Heart left ventricle (tissue), 16 donors: ENCODE measurements around the gene DHRS3. TPM values are rescaled to one million over a fixed set of nuclear protein-coding genes. Genes with fewer than 3 reads are reported as not detected.
A peak's percentile ranks its signal among the peaks of the same experiment; 100 is the strongest.

ENCODE experiments used
- ATAC-seq, 4 donors: fragments of 200-7000 bp; cut with Tn5 transposase; one replicate each; pipeline ENCODE4 v1.9.1; 2020 to 2022; ENCODE audit warnings: moderate library complexity in 4 of 4, mild to moderate bottlenecking in 3 of 4, moderate number of reproducible peaks in 1 of 4
- DNase-seq, 5 donors: peaks; one replicate each; pipeline ENCODE4 v3.0.0-alpha.2; 2020
- H3K27ac ChIP-seq, 12 donors: fragments of 200-600 bp; sonication (generic) in 4 of 12; one replicate each; pipeline versions ENCODE4 v1.5.0 to v1.8.0; 2016 to 2022; ENCODE audit warnings: mild to moderate bottlenecking in 2 of 12
- H3K27me3 ChIP-seq, 9 donors: fragments of 200-600 bp; sonication (generic) in 2 of 9; one replicate each; pipeline versions ENCODE4 v1.5.1 to v1.8.0; 2016 to 2022; ENCODE audit warnings: mild to moderate bottlenecking in 3 of 9
- H3K36me3 ChIP-seq, 9 donors: fragments of 200-600 bp; sonication (generic) in 2 of 9; one replicate each; pipeline versions ENCODE4 v1.5.0 to v1.8.0; 2018 to 2022; ENCODE audit warnings: mild to moderate bottlenecking in 2 of 9
- H3K4me1 ChIP-seq, 12 donors: fragments of 200-600 bp; sonication (generic) in 4 of 12; one replicate each; pipeline versions ENCODE4 v1.5.0 to v1.8.0; 2016 to 2022; ENCODE audit warnings: mild to moderate bottlenecking in 3 of 12
- H3K4me3 ChIP-seq, 12 donors: fragments of 200-600 bp; sonication (generic) in 4 of 12; one replicate each; pipeline versions ENCODE4 v1.5.0 to v1.8.0; 2017 to 2022; ENCODE audit warnings: mild to moderate bottlenecking in 9 of 12, moderate library complexity in 4 of 12
- H3K9me3 ChIP-seq, 12 donors: fragments of 200-600 bp; sonication (generic) in 4 of 12; one replicate each; pipeline versions ENCODE4 v1.5.0 to v1.8.0; 2016 to 2022; ENCODE audit warnings: mild to moderate bottlenecking in 1 of 12
- POLR2A ChIP-seq, 2 donors: fragments of 450-650 bp; IDR thresholded peaks; one replicate each; pipeline ENCODE4 v1.6.1; 2017; ENCODE audit warnings: antibody characterized with exemption in 2 of 2, mild to moderate bottlenecking in 2 of 2, moderate library complexity in 2 of 2
- WGBS, 4 donors: extraction: QIAGEN DNeasy Blood & Tissue Kit in 2 of 4; methylation state at CpG; one replicate each; pipeline versions ENCODE4 v1.1.5 to v1.1.7; 2013 to 2018; 5-methylcytosine and 5-hydroxymethylcytosine counted together
- intact Hi-C, 10 donors: fragments of 100-400 bp; cut with DNase I; formaldehyde crosslinking; loops; one replicate each; pipeline versions ENCODE4 v1.11.1 to v1.14.2; 2022
- polyA plus RNA-seq, 2 donors: library from polyadenylated mRNA; stranded (reverse); fragments of 200-250 nt; gene quantifications; one replicate each; pipeline ENCODE4 v1.2.3, GENCODE V29; 2013
- total RNA-seq, 9 donors: library from RNA; depleted of rRNA in 2 of 9; stranded (reverse); fragments of >200 nt in 2 of 9; fragmentation: NEBNext Ultra II Directional in 3 of 9; extraction: Animal tissue kit (Norgen Biotek cat#: 25700) in 3 of 9; gene quantifications; one replicate each; pipeline versions ENCODE4 v1.1.0 to v1.2.4, GENCODE V29; 2016 to 2023
- TF ChIP-seq, protein P1 (sequence below), 12 donors: fragments of 200-600 bp; sonication (generic) in 4 of 12; IDR thresholded peaks; one replicate each; pipeline versions ENCODE4 v1.5.0 to v1.8.0; 2018 to 2022; ENCODE audit warnings: antibody characterized with exemption in 12 of 12, mild to moderate bottlenecking in 5 of 12
- donor health status: ischemic (EF 13 %, LVEDD 7.1; RV severe dilation, severe dysfunction).
- donor health status: healthy with polysubstance abuse.
- donor health status: DM: no; HTN: yes; CAD: no.
- donor health status: DM: no; HTN: no; CAD: no.
- donor health status: ischemic (EF 25% LVEDD 6.9; RV normal size, moderate dysfunction).
- donor health status: ischemic (EF 25% LVEDD 5.7; RV mildly dilated, moderate dysfunction).
- donor health status: healthy.
- donor health status: DM: yes; HTN: yes; CAD: no.
- donor health status: ischemic (EF 35%, LVEDD 5.7; RV mildly dilated, moderate dysfunction).
- donor health status: nonischemic (EF 11% LVEDD 7.7; RV severe dilation, severe dysfunction).
- donor health status: DM: yes; HTN: yes; CAD: no.
- donor health status: PGD.
- donor health status: ischemic (EF 29% LVEDD 5.4; RV normal size, mild dysfunction).
- donor health status: nonischemic (EF 23%, LVEDD 6.1; RV moderate dilation, normal function).

Gene DHRS3
- total and polyA plus RNA-seq, 11 donors = 28.6 to 102 (median 59.9) TPM

GRCh38 chr1:12584900-12585525 lies 33.0 kb downstream of the DHRS3 start:
- intact Hi-C loops = no loop called here

DNA sequence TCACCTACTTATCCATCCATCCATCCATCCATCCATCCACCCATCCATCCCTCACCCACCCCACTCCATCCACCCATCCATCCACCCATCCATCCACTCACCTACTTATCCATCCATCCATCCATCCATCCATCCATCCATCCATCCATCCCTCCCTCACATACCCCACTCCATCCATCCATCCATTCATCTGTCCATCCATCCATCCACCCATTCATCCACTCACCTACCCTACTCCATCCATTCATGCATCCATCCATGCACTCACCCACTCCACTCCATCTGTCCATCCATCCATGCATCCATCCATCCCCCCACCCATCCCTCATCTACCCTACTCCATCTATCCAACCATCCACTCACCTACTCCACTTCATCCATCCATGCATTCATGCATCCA lies 34.5 kb downstream of the DHRS3 start:
- peaks cover 0 to 32% (median 15%) of the 10 kb centered on the region in 12 donors for H3K4me1 ChIP-seq
- no peak overlapping the region for H3K27ac ChIP-seq
- DNase-seq (peak in 1 of 5 donors; percentile 7), ATAC-seq (no peak)
- peaks cover 0 to 37% (median 24%) of the 10 kb centered on the region in 9 donors for H3K36me3 ChIP-seq
- intact Hi-C loops = no loop called here
- H3K27me3 ChIP-seq = no peaks in the 10 kb centered on the region
- H3K9me3 ChIP-seq = no peaks in the 10 kb centered on the region
- TF ChIP-seq POLR2A (IDR thresholded peaks at IDR 0.05) = no peak
- TF ChIP-seq, protein P1, sequence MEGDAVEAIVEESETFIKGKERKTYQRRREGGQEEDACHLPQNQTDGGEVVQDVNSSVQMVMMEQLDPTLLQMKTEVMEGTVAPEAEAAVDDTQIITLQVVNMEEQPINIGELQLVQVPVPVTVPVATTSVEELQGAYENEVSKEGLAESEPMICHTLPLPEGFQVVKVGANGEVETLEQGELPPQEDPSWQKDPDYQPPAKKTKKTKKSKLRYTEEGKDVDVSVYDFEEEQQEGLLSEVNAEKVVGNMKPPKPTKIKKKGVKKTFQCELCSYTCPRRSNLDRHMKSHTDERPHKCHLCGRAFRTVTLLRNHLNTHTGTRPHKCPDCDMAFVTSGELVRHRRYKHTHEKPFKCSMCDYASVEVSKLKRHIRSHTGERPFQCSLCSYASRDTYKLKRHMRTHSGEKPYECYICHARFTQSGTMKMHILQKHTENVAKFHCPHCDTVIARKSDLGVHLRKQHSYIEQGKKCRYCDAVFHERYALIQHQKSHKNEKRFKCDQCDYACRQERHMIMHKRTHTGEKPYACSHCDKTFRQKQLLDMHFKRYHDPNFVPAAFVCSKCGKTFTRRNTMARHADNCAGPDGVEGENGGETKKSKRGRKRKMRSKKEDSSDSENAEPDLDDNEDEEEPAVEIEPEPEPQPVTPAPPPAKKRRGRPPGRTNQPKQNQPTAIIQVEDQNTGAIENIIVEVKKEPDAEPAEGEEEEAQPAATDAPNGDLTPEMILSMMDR (IDR thresholded peaks at IDR 0.05) = no peak
- no peak overlapping the region for H3K4me3 ChIP-seq

More at GRCh38 chr1:12584900-12585525, 33.0 kb downstream of the DHRS3 start:
- Histone ChIP-seq H3K9me3 (no peaks in the 10 kb centered on the region), H3K4me3 (no peak overlapping the region), H3K4me1 (peaks cover under 1 to 42% (median 14%) of the 10 kb centered on the region in 12 donors), H3K27ac (no peak overlapping the region), H3K36me3 (peaks cover 0 to 21% (median 9%) of the 10 kb centered on the region in 9 donors), H3K27me3 (no peaks in the 10 kb centered on the region)
- no peak for TF ChIP-seq POLR2A (IDR thresholded peaks at IDR 0.05)
- DNase-seq (no peak), ATAC-seq (no peak)
- WGBS, 4 donors = 76 to 88% (median 80%) methylated on average over 5 to 6 of the region's 6 CpGs

GRCh38 chr1:12582649-12583048 lies 35.4 kb downstream of the DHRS3 start:
- Histone ChIP-seq H3K9me3 (no peaks in the 10 kb centered on the region), H3K36me3 (peaks cover 0 to 45% (median 33%) of the 10 kb centered on the region in 9 donors), H3K4me3 (no peak overlapping the region), H3K4me1 (peaks cover 0 to 29% (median 15%) of the 10 kb centered on the region in 12 donors), H3K27ac (no peak overlapping the region), H3K27me3 (no peaks in the 10 kb centered on the region)
- DNase-seq (peak in 1 of 5 donors; percentile 1), ATAC-seq (no peak)
- intact Hi-C loops = no loop called here
- no peak for TF ChIP-seq POLR2A (IDR thresholded peaks at IDR 0.05)
- TF ChIP-seq, protein P1 (IDR thresholded peaks at IDR 0.05) = no peak
- 83 to 98% (median 96%) methylated on average over 4 of the region's 4 CpGs for WGBS, 4 donors

DNA sequence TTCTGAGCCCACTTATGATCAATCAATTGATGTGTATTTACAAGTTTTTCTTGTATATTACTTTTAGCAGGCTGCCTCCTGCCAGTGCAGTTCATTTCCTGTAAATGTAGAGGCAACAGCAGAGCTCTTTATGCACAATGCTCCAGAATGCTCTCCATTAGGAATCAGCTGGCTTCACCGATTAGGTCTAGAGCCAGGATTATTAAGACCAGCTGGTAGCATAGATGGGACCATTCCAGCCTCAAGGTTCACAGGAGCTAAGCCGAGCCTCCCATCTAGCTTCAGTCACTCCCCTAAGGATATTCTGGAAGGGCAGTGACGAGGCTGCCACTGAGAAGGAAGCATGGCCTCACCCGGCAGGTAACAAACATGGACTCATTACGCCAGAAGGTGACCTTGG lies 36.8 kb downstream of the DHRS3 start:
- Histone ChIP-seq H3K36me3 (peaks cover 0 to 56% (median 41%) of the 10 kb centered on the region in 9 donors), H3K4me3 (no peak overlapping the region), H3K9me3 (no peaks in the 10 kb centered on the region), H3K4me1 (peaks cover 0 to 22% (median 14%) of the 10 kb centered on the region in 12 donors), H3K27ac (peak overlapping the region in 3 of 12 donors; percentile 38 to 69 (median 68)), H3K27me3 (no peaks in the 10 kb centered on the region)
- TF ChIP-seq, protein P1 (IDR thresholded peaks at IDR 0.05) = no peak
- no peak for TF ChIP-seq POLR2A (IDR thresholded peaks at IDR 0.05)
- intact Hi-C loops = no loop called here
- ATAC-seq = no peak
- peak in 1 of 5 donors; percentile 18 for DNase-seq
- 80 to 88% (median 85%) methylated on average over 5 of the region's 5 CpGs for WGBS, 4 donors
